Kidney epithelial cell (primary cell): Measurements from ENCODE around the gene NCAPG2. TPM values are rescaled to one million over a fixed set of nuclear protein-coding genes. Genes with fewer than 3 reads are reported as not detected.
"Not testable (repeated sequence)": the region's sequence is repeated elsewhere in the genome, so short reads cannot be mapped to it uniquely, and the experiment has no call there.

Experiments used
- DNase-seq: peaks from one replicate; pipeline ENCODE4 v3.0.0-alpha.2; 2010; ENCODE audit warnings: low read depth
- H3K27me3 ChIP-seq: 2 replicates; pipeline ENCODE4 v1.6.0; 2011; ENCODE audit warnings: low read length; ENCODE audit not compliant: control insufficient read depth, insufficient read depth
- H3K36me3 ChIP-seq: 2 replicates; pipeline ENCODE4 v1.5.1; 2011; ENCODE audit warnings: low read length; ENCODE audit not compliant: control insufficient read depth, insufficient read depth
- H3K4me3 ChIP-seq: 2 replicates; pipeline ENCODE4 v1.5.1; 2011; ENCODE audit warnings: low read depth, mild to moderate bottlenecking, control low read depth, low read length
- total RNA-seq: library from RNA; depleted of rRNA; stranded (reverse); fragments of >200 nt; gene quantifications from 2 replicates; pipeline ENCODE4 v1.2.3, GENCODE V29; 2015
- TF ChIP-seq, protein P1 (sequence below): IDR thresholded peaks from 2 replicates; pipeline ENCODE4 v1.5.1; 2011; ENCODE audit warnings: mild to moderate bottlenecking, moderate library complexity, low read length, control low read depth, inconsistent platforms; ENCODE audit not compliant: insufficient read depth, poor library complexity, severe bottlenecking

NCAPG2 gene
- total RNA-seq, 1 donor from 2014 or later, result 8.5 TPM

GRCh38 chr7:158682456-158682855 is 22.1 kb downstream of the NCAPG2 start:
- TF ChIP-seq, protein P1, sequence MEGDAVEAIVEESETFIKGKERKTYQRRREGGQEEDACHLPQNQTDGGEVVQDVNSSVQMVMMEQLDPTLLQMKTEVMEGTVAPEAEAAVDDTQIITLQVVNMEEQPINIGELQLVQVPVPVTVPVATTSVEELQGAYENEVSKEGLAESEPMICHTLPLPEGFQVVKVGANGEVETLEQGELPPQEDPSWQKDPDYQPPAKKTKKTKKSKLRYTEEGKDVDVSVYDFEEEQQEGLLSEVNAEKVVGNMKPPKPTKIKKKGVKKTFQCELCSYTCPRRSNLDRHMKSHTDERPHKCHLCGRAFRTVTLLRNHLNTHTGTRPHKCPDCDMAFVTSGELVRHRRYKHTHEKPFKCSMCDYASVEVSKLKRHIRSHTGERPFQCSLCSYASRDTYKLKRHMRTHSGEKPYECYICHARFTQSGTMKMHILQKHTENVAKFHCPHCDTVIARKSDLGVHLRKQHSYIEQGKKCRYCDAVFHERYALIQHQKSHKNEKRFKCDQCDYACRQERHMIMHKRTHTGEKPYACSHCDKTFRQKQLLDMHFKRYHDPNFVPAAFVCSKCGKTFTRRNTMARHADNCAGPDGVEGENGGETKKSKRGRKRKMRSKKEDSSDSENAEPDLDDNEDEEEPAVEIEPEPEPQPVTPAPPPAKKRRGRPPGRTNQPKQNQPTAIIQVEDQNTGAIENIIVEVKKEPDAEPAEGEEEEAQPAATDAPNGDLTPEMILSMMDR, result no peak

DNA sequence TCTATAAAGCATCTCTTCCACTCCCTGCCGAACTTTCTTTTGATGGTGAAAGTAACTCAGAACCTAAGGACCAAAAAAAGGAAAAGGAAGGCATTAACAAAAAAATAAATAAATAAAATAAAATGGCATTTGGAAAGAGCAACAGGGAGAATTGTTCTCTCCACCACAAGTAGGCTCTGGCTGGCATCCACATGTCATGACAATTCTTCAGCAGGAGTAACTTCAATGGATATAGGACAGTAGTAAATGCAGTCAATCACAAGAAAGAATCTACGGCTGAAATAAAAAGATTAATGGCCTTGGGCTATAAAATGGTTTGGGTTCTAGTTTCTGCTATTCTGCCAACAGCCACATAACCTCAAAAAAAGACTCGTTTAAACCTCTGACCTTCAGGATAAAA is 23.9 kb downstream of the NCAPG2 start:
- Histone ChIP-seq H3K4me3 (no peak overlapping the region), H3K36me3 (no peaks in the 10 kb centered on the region), H3K27me3 (no peaks in the 10 kb centered on the region)
- no peak for DNase-seq
- TF ChIP-seq, protein P1, result no peak

More at GRCh38 chr7:158682456-158682855, 22.1 kb downstream of the NCAPG2 start:
- H3K27me3 ChIP-seq, result no peaks in the 10 kb centered on the region
- H3K4me3 ChIP-seq, result no peak overlapping the region
- H3K36me3 ChIP-seq, result no peaks in the 10 kb centered on the region
- DNase-seq, result no peak

DNA sequence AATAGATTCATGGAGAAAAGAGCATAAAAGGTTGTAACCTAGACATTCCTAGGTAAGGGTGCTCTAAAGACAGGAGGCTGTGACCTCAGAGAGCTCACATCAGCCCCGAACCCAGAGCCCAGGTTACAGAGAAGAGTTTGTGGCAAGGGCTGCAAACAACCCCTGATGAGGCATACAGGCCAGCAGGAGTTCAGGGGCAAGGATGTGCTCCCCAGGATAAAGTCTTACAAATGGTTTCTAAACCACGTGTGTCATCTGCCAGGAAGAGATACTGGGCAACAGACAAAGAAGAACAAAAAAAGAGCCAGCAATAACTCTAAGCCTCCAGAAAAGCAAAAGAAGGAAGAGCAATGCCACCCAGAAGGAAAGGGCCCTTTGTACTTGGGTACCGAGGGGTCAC is 27.7 kb downstream of the NCAPG2 start:
- DNase-seq, result no peak
- H3K27me3 ChIP-seq, result no peaks in the 10 kb centered on the region
- H3K36me3 ChIP-seq, result no peaks in the 10 kb centered on the region
- no peak overlapping the region for H3K4me3 ChIP-seq
- TF ChIP-seq, protein P1, result no peak

DNA sequence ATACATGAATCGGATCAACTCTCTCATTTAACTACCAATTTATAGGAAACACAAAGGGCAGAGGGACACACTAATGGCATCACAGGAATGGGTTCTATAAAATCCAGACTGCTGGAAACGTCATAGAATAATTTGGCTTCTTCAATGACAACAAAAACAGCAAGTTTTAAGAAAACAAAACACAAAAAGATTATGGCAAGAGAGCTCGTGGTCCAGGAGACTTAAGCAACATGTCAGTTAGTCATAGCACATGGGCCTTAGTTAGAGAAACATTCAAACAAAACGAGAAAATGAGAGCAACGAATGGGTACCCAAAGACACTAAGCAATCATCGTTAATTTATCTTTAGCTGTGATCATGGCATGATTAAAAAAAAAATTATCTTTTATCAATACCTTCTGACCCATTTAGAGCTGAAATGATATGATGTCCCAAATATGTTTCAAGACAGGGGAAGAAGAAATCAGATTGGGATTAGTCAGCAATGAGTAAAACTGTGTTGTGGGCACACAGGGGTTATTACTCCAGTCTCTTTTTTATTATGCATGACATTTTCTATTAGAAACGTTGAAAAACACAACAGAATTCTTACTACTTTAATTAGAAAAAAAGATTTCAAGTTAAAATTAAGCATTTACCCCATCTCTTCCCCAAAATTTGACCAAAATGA is 28.3 kb downstream of the NCAPG2 start:
- no peak for DNase-seq
- TF ChIP-seq, protein P1, result no peak
- Histone ChIP-seq H3K4me3 (no peak overlapping the region), H3K27me3 (no peaks in the 10 kb centered on the region), H3K36me3 (no peaks in the 10 kb centered on the region)

GRCh38 chr7:158672975-158673374 is 31.6 kb downstream of the NCAPG2 start:
- TF ChIP-seq, protein P1, result no peak
- Histone ChIP-seq H3K36me3 (no peaks in the 10 kb centered on the region), H3K4me3 (no peak overlapping the region), H3K27me3 (no peaks in the 10 kb centered on the region)
- DNase-seq, result no peak

- not testable (repeated sequence) for DNase-seq, H3K36me3 ChIP-seq, H3K27me3 ChIP-seq, H3K4me3 ChIP-seq
These were observed 36.5 kb downstream of the NCAPG2 start for GRCh38 chr7:158668086-158668485.

DNA sequence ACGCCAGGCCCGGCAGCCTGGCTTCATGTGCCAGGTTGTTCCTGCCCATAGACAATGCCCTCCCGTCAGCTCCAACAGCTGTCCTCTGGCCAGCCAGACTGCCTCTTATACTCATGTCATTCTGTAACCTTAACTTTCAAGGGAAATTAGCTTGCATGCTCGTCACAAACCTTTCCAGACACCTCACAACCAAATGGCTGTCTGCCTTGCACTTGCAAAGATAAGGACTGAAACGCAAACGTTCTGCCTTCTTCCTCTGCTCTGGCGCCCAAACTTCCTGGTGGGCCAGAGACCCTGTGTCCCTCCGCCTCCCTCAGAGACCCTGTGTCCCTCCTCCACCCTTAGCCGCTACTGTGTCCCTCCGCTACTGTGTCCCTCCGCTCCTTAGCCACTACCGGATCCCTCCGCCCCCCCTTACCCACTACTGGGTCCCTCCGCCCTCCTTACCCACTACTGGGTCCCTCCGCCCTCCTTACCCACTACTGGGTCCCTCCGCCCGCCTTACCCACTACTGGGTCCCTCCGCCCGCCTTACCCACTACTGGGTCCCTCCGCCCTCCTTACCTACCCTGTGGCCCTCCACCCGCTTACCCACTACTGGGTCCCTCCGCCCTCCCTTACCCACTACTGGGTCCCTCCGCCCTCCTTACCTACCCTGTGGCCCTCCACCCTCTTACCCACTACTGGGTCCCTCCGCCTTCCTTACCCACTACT is 37.5 kb downstream of the NCAPG2 start:
- H3K27me3 ChIP-seq, H3K4me3 ChIP-seq, DNase-seq: not testable (repeated sequence)

More for the DNA sequence above, 37.5 kb downstream of the NCAPG2 start:
- not testable (repeated sequence) for H3K36me3 ChIP-seq
